Suprapubic skin (tissue), 4 donors: Measurements from ENCODE around the gene ANO4. TPM values are rescaled to one million over a fixed set of nuclear protein-coding genes. Genes with fewer than 3 reads are reported as not detected.

Experiments
- DNase-seq, 2 donors: peaks; one replicate each; pipeline ENCODE4 v3.0.0-alpha.2; 2019; ENCODE audit warnings: low spot score in 2 of 2
- H3K27ac ChIP-seq: fragments of 200-600 bp; sonication (generic); one replicate; pipeline ENCODE4 v1.5.1; 2019
- H3K27me3 ChIP-seq: fragments of 200-600 bp; sonication (generic); one replicate; pipeline ENCODE4 v1.5.1; 2019
- H3K36me3 ChIP-seq: fragments of 200-600 bp; sonication (generic); one replicate; pipeline ENCODE4 v1.5.1; 2019
- H3K4me1 ChIP-seq: fragments of 200-600 bp; sonication (generic); one replicate; pipeline ENCODE4 v1.5.1; 2019
- H3K4me3 ChIP-seq: fragments of 200-600 bp; sonication (generic); one replicate; pipeline ENCODE4 v1.5.1; 2019; ENCODE audit warnings: mild to moderate bottlenecking
- H3K9me3 ChIP-seq: fragments of 200-600 bp; sonication (generic); one replicate; pipeline ENCODE4 v1.5.1; 2019
- EP300 ChIP-seq: sonication (generic); formaldehyde crosslinking; IDR thresholded peaks from one replicate; pipeline ENCODE4 v1.6.1; 2017; ENCODE audit warnings: antibody characterized with exemption
- POLR2A ChIP-seq, 2 donors: fragments of 450-650 bp; IDR thresholded peaks; one replicate each; pipeline ENCODE4 v1.6.1; 2017; ENCODE audit warnings: antibody characterized with exemption in 2 of 2, mild to moderate bottlenecking in 2 of 2, moderate library complexity in 2 of 2
- POLR2AphosphoS5 ChIP-seq, 3 donors: sonication (generic); formaldehyde crosslinking; IDR thresholded peaks; one replicate each; pipeline ENCODE4 v1.6.1; 2017; ENCODE audit warnings: antibody characterized with exemption in 3 of 3
- WGBS: methylation state at CpG from one replicate; pipeline ENCODE4 v1.1.5; 2018; 5-methylcytosine and 5-hydroxymethylcytosine counted together
- total RNA-seq, 4 donors: library from RNA; depleted of rRNA; stranded (reverse); fragments of >200 nt; gene quantifications; one replicate each; pipeline ENCODE4 v1.1.0, GENCODE V29; 2016
- TF ChIP-seq, protein P1 (sequence below), 2 donors: fragments of 200-600 bp in 1 of 2; fragments of 450-650 bp in 1 of 2; sonication (generic) in 1 of 2; IDR thresholded peaks; one replicate each; pipeline ENCODE4 v1.5.1; 2016 to 2019; ENCODE audit warnings: antibody characterized with exemption in 2 of 2, mild to moderate bottlenecking in 1 of 2, moderate library complexity in 1 of 2

The ANO4 gene
- total RNA-seq, 4 donors from 2014 or later: 0.30 to 1.2 TPM; not detected in 2

DNA sequence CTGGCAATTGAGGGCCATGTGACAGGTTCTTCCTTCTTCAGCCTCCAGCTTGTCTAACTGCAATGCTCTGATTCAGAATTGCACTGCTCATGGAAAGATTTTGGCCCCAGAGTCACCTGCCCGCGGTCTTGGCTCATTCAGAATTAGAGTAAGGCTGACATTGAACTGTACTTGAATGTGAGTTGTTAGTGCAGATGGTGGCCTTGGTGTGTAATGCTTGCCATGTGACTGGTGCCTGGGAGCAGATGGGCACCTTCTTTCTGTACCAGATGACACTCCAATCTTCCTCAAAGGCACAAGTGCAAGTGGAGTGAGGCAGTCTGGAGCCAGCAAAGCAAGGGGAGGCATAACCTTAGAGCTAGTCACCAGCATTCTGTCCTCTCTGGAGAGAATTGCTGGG, 36.5 kb upstream of the ANO4 start:
- Histone ChIP-seq H3K9me3 (peaks cover 3% of the 10 kb centered on the region), H3K4me1 (no peaks in the 10 kb centered on the region), H3K27me3 (no peaks in the 10 kb centered on the region), H3K36me3 (no peaks in the 10 kb centered on the region), H3K27ac (no peak overlapping the region), H3K4me3 (no peak overlapping the region)
- 98% methylated on average over 2 of the region's 2 CpGs for WGBS
- no peak for DNase-seq
- TF ChIP-seq, protein P1, sequence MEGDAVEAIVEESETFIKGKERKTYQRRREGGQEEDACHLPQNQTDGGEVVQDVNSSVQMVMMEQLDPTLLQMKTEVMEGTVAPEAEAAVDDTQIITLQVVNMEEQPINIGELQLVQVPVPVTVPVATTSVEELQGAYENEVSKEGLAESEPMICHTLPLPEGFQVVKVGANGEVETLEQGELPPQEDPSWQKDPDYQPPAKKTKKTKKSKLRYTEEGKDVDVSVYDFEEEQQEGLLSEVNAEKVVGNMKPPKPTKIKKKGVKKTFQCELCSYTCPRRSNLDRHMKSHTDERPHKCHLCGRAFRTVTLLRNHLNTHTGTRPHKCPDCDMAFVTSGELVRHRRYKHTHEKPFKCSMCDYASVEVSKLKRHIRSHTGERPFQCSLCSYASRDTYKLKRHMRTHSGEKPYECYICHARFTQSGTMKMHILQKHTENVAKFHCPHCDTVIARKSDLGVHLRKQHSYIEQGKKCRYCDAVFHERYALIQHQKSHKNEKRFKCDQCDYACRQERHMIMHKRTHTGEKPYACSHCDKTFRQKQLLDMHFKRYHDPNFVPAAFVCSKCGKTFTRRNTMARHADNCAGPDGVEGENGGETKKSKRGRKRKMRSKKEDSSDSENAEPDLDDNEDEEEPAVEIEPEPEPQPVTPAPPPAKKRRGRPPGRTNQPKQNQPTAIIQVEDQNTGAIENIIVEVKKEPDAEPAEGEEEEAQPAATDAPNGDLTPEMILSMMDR (IDR thresholded peaks at IDR 0.05): no peak
- no peak for TF ChIP-seq POLR2A (IDR thresholded peaks at IDR 0.05)
- no peak for TF ChIP-seq EP300
- no peak for TF ChIP-seq POLR2AphosphoS5 (IDR thresholded peaks at IDR 0.05)

DNA sequence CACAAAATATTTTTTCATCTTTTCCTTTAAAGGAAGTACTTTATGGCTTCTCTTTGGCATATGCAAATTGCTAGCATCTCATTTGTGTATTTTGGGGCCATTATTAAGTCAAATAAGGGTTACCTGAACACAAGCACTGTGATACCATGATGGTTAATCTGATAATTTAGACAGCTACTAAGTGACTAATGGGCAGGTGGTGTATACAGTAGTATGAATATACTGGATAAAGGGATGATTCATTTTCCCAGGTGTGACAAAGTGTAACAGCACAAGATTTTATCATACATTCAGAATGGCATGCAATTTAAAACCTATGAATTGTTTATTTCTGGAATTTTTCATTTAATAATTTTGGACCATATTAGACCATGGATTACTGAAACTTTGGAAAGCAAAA, 27.2 kb upstream of the ANO4 start:
- no peaks in the 10 kb centered on the region for H3K36me3 ChIP-seq
- TF ChIP-seq POLR2AphosphoS5 (IDR thresholded peaks at IDR 0.05): no peak
- TF ChIP-seq POLR2A (IDR thresholded peaks at IDR 0.05): no peak
- TF ChIP-seq, protein P1 (IDR thresholded peaks at IDR 0.05): no peak
- TF ChIP-seq EP300: no peak
- H3K27ac ChIP-seq: no peak overlapping the region
- H3K4me3 ChIP-seq: no peak overlapping the region
- no peaks in the 10 kb centered on the region for H3K4me1 ChIP-seq
- no peak for DNase-seq
- H3K27me3 ChIP-seq: no peaks in the 10 kb centered on the region
- no peaks in the 10 kb centered on the region for H3K9me3 ChIP-seq

DNA sequence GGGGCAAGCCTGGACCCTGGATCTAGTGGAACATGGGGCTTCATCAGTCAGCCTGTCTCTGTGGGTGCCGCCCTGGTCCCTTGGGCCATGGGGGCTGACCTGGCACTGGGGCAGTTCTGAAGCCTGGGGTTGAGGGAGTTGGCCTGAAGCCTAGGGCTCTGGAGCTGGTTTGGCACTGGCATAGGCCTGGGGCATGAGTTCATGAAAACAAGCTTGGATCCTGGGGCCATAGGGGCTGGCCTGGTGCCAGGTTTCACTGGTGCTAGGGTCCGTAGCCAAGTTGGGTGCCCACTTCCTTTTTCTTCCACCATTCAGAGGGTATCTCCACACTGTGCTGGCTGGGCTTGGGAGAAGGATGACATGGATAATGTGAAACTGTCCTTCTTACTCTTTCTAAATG, 26.6 kb upstream of the ANO4 start:
- Histone ChIP-seq H3K4me3 (no peak overlapping the region), H3K27me3 (no peaks in the 10 kb centered on the region), H3K4me1 (no peaks in the 10 kb centered on the region), H3K27ac (no peak overlapping the region), H3K36me3 (no peaks in the 10 kb centered on the region), H3K9me3 (no peaks in the 10 kb centered on the region)
- 29% methylated on average over 1 of the region's 2 CpGs for WGBS
- no peak for TF ChIP-seq EP300
- TF ChIP-seq POLR2AphosphoS5 (IDR thresholded peaks at IDR 0.05): no peak
- TF ChIP-seq, protein P1 (IDR thresholded peaks at IDR 0.05): no peak
- no peak for TF ChIP-seq POLR2A (IDR thresholded peaks at IDR 0.05)
- DNase-seq: no peak

DNA sequence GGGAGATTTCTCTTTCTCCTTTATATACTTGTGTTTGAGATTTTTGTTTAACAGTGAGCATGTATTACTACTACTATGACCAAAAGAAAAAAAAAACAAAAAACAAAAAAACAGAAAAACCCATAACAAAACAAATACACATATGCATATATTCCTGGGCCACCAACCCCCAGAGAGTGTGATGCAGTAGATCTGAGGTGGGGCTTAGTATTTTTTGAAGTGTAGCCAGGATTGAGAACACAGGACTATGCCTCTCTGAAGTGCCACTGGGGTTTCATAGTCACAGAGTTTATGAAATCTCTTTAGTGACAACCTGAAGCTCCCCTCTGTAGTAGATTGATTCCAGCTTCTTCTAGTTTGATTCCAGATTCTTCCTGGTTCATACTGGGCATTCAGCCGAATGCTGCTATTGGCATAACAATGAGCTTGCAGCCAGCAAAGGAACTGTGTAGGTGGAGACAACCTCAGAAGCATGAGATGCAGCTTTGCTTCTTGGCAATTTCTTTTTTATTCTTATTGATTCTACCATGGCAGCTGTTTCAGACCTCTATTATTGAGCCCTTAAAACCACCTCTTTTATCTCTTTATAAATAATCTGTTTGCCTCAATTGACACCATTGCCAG, 15.5 kb upstream of the ANO4 start:
- Histone ChIP-seq H3K36me3 (no peaks in the 10 kb centered on the region), H3K9me3 (no peaks in the 10 kb centered on the region), H3K27me3 (no peaks in the 10 kb centered on the region), H3K27ac (no peak overlapping the region), H3K4me1 (no peaks in the 10 kb centered on the region), H3K4me3 (no peak overlapping the region)
- TF ChIP-seq POLR2AphosphoS5 (IDR thresholded peaks at IDR 0.05): no peak
- no peak for TF ChIP-seq EP300
- no peak for TF ChIP-seq POLR2A (IDR thresholded peaks at IDR 0.05)
- TF ChIP-seq, protein P1 (IDR thresholded peaks at IDR 0.05): no peak
- WGBS: 37% methylated on average over 1 of the region's 1 CpG
- DNase-seq: no peak

DNA sequence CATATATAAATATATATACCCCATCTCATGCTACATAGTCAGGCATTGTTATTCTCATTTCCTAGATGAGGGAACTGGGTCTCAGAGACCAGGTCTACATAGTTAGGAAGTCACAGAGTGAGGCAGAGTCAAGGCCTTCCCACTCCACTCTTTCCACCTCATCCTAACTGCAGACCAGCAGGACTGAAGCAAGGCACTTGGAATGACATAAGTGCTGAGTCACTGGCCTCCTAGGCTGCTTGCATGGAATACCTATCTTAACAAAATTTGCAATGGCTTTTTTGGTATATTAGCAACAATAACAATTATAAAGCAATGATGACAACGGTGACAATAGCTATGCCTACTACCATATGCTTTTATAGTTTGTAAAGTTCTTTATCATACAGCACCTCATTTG, 5.4 kb upstream of the ANO4 start:
- Histone ChIP-seq H3K27me3 (peaks cover 1% of the 10 kb centered on the region), H3K36me3 (no peaks in the 10 kb centered on the region), H3K4me1 (no peaks in the 10 kb centered on the region), H3K9me3 (no peaks in the 10 kb centered on the region), H3K27ac (no peak overlapping the region), H3K4me3 (no peak overlapping the region)
- 92% methylated on average over 1 of the region's 1 CpG for WGBS
- TF ChIP-seq, protein P1 (IDR thresholded peaks at IDR 0.05): no peak
- TF ChIP-seq POLR2AphosphoS5 (IDR thresholded peaks at IDR 0.05) (no peak), EP300 (no peak), POLR2A (IDR thresholded peaks at IDR 0.05) (no peak)
- no peak for DNase-seq
